NCI-H2196 (cell line): Measurements from ENCODE around the gene SGPL1.

ENCODE experiments used
- DNase-seq: peaks from one replicate; lab custom pipeline; 2025; ENCODE audit not compliant: unreplicated experiment; lab: John Stamatoyannopoulos, UW

The SGPL1 gene

GRCh38 chr10:70902661-70903261 is 87.0 kb downstream of the SGPL1 start:
- DNase-seq = no peak

DNA sequence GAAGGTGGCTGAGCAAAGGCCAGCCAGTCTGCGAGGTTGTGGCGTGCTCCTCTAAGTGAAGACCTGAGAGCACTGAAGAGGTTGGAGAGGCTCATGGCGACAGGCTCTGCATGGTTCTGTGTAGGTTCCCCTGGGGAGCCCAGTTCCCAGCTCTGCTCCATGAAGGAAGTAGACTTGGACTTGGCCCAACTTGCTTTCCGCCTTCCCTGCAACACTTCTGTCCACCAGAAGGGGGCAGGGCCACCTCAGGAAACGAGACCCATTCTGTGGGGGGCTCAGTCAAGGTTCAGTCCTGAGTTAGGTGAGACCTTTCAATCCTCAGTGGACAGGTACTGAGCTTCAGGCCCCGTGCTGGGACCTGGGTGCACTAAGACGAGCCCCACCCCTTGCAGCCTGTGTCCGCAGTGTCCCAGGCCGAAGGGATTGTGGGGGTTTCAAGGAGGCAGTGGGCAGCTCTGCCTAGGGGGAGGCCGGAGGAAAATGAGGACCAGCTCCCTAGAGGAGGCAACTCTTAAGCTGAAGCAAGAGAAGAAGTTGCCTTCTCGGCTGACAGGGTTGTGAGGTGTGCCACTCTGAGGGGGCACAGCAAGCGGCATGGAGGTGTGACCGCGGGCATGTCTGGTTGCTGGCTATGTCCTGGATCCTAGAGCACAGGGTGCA is 87.6 kb downstream of the SGPL1 start:
- DNase-seq = peak; percentile 9

- no peak for DNase-seq
These were observed 89.6 kb downstream of the SGPL1 start for GRCh38 chr10:70905071-70906021.

DNA sequence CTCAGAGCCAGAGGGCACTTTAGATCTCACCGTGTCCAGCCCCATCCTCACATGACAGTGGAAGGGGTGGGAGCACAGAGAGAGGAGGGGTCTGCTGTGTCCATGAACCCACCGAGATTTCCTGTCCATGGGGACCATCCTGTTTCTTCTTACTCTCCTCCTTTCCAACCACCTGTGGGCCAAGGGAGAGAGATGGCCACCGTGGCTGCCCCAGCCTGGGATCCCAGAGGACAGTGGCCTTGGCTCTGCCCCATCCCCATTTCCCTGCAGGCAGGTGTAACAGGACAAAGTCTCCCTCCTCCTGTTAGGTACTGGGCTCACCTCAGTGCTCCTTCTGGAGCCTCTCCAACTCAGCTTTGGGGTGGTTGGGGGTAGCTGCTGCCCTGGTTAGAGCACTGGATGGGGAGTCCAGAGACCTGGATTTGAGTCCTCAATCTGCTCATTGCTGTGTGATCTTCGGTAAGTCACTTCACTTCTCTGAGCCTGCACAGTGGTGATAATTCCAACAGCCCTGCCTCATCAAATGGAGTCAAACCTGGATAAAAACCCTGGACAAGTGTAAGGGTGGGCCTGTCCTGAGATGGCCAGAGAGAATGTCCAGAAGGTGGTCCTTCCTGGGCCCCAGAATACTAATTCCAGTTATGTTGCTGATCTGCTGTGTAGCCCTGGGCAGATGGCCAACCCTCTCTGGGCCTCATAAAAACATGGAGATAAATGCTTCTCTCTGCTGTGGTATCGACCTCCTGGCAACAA is 90.5 kb downstream of the SGPL1 start:
- DNase-seq = no peak

GRCh38 chr10:70906953-70907636 is 91.3 kb downstream of the SGPL1 start:
- no peak for DNase-seq

GRCh38 chr10:70907637-70908405 is 92.1 kb downstream of the SGPL1 start:
- DNase-seq = no peak

GRCh38 chr10:70908406-70909296 is 92.9 kb downstream of the SGPL1 start:
- no peak for DNase-seq

DNA sequence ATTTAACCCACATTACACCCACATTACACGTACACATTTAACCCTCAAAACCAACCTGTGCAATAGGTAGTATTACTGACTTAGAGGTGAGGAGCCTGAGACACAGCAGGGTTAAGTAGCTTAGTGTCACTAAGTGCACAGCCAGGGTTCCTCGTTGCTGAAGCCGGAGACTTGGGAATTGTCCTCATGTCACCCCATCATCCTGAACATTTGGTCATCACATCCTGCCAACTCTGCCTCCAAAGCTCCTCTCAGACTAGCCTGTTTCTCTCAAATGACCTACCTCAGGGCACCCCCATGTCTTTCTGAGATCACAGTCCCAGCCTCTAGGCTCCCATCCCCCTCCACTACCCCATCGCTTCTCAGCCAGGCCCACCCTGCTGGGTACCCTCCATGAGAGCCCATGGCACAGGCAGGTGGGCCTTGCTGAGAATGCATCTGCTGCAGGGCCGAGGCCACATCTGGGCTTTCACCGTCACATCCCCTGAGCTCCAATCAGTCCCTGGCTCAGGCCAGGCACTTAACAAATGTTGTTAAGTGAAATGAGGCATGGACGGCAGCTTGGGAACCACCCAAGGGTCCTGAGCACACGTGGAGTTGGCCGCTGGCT is 93.7 kb downstream of the SGPL1 start:
- DNase-seq = no peak

DNA sequence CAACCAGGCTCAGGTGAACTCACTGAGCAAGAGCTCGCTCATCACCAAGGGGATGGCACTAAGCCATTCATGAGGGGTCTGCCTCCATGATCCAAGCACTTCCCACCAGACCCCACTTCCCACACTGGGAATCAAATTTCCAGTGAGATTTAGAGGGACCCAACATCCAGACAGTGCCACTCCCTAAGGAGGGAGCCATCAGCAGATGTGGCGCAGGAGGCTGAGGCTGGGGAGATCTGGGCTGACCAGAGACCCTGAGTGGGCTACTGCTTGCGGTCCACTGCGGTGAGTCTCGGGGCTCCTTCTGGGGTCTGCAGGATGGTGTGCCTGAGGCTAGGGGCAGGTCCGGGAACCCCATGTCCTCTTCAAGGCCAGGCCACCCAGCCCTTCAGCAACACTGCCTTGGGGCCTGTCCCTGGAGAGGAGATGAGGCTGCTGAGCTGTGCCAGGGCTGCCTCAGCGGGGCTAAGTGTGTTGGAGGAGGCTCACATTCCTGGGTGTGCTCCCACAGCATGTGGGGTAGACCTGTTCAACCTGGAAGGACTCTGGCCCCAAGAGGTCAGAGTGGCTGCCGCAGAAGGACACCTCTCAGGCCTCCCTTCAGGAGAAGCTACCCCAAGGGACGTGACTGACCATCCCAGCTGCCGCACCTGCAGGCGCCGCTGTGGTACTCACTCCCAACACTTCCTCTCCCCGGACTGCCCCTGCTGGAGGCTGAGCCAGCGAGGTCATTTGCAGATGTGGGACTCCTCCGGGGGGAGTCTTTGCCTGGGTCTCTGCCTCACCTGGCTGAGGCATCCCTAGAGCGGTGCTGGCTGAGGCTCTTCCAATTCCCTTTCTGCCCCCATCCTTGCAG is 95.0 kb downstream of the SGPL1 start:
- no peak for DNase-seq

GRCh38 chr10:70911386-70911785 is 95.6 kb downstream of the SGPL1 start:
- DNase-seq = no peak

- DNase-seq = no peak
These were observed 96.8 kb downstream of the SGPL1 start for GRCh38 chr10:70912556-70912955.

GRCh38 chr10:70913191-70913892 is 97.6 kb downstream of the SGPL1 start:
- DNase-seq = no peak

- no peak for DNase-seq
These were observed 98.1 kb downstream of the SGPL1 start for GRCh38 chr10:70913893-70914240.

DNA sequence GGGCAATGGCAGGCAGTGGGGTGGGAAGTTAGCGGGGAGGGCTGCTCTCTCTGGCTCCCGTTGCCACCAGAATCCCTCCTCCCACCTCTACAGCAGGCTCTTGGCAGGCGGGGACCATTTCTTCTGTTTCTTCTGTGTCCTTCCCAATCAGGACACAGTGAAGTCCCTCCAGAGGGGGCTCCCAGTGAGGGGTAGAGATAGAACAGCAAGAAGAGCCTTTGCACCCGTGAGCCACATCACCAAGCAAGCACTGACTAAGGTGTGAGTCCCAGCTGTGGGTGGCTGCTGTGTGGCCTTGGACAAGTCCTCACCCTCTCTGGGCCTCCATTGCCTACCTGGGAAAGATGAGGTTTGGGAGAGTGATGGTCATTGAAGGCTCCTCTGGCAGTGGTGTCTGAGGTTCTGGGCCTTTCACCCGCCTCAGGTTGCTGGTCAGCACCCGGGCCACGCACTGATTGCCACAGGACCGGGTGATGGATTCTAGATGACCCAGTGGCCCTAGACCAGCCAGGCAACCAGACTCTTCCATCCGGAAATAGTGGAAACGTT is 98.6 kb downstream of the SGPL1 start:
- no peak for DNase-seq

DNA sequence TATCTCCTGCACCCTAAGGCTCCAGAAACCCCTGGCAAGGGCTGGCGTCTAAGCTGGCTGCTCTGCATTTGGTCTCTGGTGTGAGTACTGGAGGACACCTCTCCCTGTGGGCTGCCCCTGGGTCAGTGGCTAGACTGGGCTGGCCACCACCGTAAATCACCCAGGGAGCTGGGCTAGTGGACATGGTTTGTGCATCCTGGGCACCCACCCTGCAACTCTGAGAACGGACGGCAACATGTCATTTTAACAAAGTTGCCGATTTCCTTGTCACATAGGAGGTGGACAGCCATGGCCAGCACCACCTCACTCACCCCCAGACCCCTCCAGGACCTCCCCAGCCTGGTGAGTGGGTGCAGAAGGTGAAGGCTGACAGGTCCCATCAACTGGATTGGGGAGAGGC is 99.5 kb downstream of the SGPL1 start:
- DNase-seq = no peak

GRCh38 chr10:70915806-70916205 is 100.1 kb downstream of the SGPL1 start:
- DNase-seq = no peak

DNA sequence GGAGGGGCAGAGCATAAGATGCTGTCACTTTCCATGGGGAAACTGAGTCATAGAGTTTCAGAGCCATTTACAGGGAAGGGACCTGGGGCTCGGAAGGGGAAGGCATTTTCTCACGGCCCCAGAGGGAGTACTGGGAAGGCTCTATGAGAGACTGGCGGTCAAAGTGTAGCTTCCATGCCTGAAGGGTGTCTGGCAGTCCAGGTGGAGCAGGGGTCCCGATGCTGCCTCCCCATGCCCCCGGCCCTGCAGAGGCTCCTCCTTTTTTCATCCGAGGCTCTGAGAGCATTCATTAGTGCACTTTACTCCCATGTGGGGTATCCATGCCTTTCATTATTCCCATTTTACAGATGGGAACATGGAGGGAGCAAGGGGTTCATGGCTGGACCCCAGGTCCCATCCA is 100.5 kb downstream of the SGPL1 start:
- no peak for DNase-seq
